SKM-1 (cell line): ENCODE measurements around the gene MEF2D.

Source experiments
- DNase-seq: peaks from one replicate; lab custom pipeline; 2025; ENCODE audit not compliant: unreplicated experiment; lab: John Stamatoyannopoulos, UW

Gene MEF2D

GRCh38 chr1:156471496-156472490, 28.8 kb downstream of the MEF2D start:
- DNase-seq: no peak

- DNase-seq: no peak
Measured at GRCh38 chr1:156470473-156470872, 30.1 kb downstream of the MEF2D start.

GRCh38 chr1:156468693-156469345, 31.8 kb downstream of the MEF2D start:
- DNase-seq: no peak

- DNase-seq: no peak
Measured at GRCh38 chr1:156467906-156468305, 32.7 kb downstream of the MEF2D start.

GRCh38 chr1:156467385-156467784, 33.2 kb downstream of the MEF2D start:
- no peak for DNase-seq

- DNase-seq: no peak
Measured at GRCh38 chr1:156465747-156466365, 34.7 kb downstream of the MEF2D start.

- DNase-seq: no peak
Measured at GRCh38 chr1:156464825-156465452, 35.6 kb downstream of the MEF2D start.

GRCh38 chr1:156464335-156464734, 36.2 kb downstream of the MEF2D start:
- no peak for DNase-seq

- no peak for DNase-seq
Measured at GRCh38 chr1:156463874-156464273, 36.7 kb downstream of the MEF2D start.

GRCh38 chr1:156462954-156463795, 37.4 kb downstream of the MEF2D start:
- DNase-seq: no peak

- no peak for DNase-seq
Measured at GRCh38 chr1:156461781-156462647, 38.6 kb downstream of the MEF2D start.

- no peak for DNase-seq
Measured at GRCh38 chr1:156461109-156461508, 39.5 kb downstream of the MEF2D start.

- DNase-seq: no peak
Measured at GRCh38 chr1:156460525-156460924, 40.0 kb downstream of the MEF2D start.

GRCh38 chr1:156458181-156458503, 42.4 kb downstream of the MEF2D start:
- no peak for DNase-seq

- DNase-seq: peak; percentile 96
Measured at GRCh38 chr1:156456625-156457465, 43.7 kb downstream of the MEF2D start.

- DNase-seq: no peak
Measured at GRCh38 chr1:156455362-156455761, 45.2 kb downstream of the MEF2D start.

GRCh38 chr1:156452907-156453306, 47.7 kb downstream of the MEF2D start:
- no peak for DNase-seq

- no peak for DNase-seq
Measured at GRCh38 chr1:156451505-156452160, 48.9 kb downstream of the MEF2D start.
